Liver (tissue), 9 donors: ENCODE data around the gene GYG2. TPM values are rescaled to one million over a fixed set of nuclear protein-coding genes. Genes with fewer than 3 reads are reported as not detected.
"Not testable (repeated sequence)": the region's sequence is repeated elsewhere in the genome, so short reads cannot be mapped to it uniquely, and the experiment has no call there.

Experiments used
- DNase-seq: peaks from one replicate; pipeline ENCODE4 v3.0.0-alpha.2; 2017; ENCODE audit warnings: low spot score
- H3K27ac ChIP-seq, 2 donors: one replicate each; pipeline ENCODE4 v1.7.0; 2013; ENCODE audit warnings: inconsistent platforms in 2 of 2, low read length in 2 of 2, control low read depth in 1 of 2, low read depth in 1 of 2, mild to moderate bottlenecking in 1 of 2
- H3K27me3 ChIP-seq, 4 donors: one replicate each; pipeline versions ENCODE4 v1.6.1 to v1.7.0; 2013; ENCODE audit warnings: low read length in 3 of 4, inconsistent platforms in 1 of 4, mild to moderate bottlenecking in 1 of 4, moderate library complexity in 1 of 4; ENCODE audit not compliant: control insufficient read depth in 4 of 4, insufficient read depth in 4 of 4
- H3K36me3 ChIP-seq, 4 donors: one replicate each; pipeline versions ENCODE4 v1.6.1 to v1.7.0; 2013; ENCODE audit warnings: low read length in 3 of 4, mild to moderate bottlenecking in 3 of 4, low read depth in 1 of 4, moderate library complexity in 1 of 4; ENCODE audit not compliant: control insufficient read depth in 4 of 4, insufficient read depth in 3 of 4
- H3K4me1 ChIP-seq, 4 donors: one replicate each; pipeline versions ENCODE4 v1.6.1 to v1.7.0; 2013; ENCODE audit warnings: low read length in 3 of 4, mild to moderate bottlenecking in 3 of 4, moderate library complexity in 1 of 4; ENCODE audit not compliant: control insufficient read depth in 4 of 4, insufficient read depth in 4 of 4
- H3K4me3 ChIP-seq, 3 donors: one replicate each; pipeline versions ENCODE4 v1.6.1 to v1.7.0; 2013; ENCODE audit warnings: low read length in 3 of 3, control low read depth in 1 of 3, low read depth in 1 of 3, mild to moderate bottlenecking in 1 of 3
- H3K9ac ChIP-seq, 2 donors: one replicate each; pipeline ENCODE4 v1.7.0; 2013; ENCODE audit warnings: low read length in 2 of 2, mild to moderate bottlenecking in 2 of 2, moderate library complexity in 2 of 2, control low read depth in 1 of 2, low read depth in 1 of 2
- H3K9me3 ChIP-seq, 4 donors: one replicate each; pipeline versions ENCODE4 v1.6.1 to v1.7.0; 2013; ENCODE audit warnings: low read length in 3 of 4; ENCODE audit not compliant: control insufficient read depth in 4 of 4
- HNF4A ChIP-seq, 2 donors: conservative IDR thresholded peaks; 2 replicates each; pipeline ENCODE4 v1.6.1; 2016; ENCODE audit warnings: antibody characterized with exemption in 2 of 2, mild to moderate bottlenecking in 2 of 2
- REST ChIP-seq: IDR thresholded peaks from 2 replicates; pipeline ENCODE4 v1.6.1; 2016; ENCODE audit warnings: antibody characterized with exemption, mild to moderate bottlenecking
- RXRA ChIP-seq, 2 donors: IDR thresholded peaks; 2 replicates each; pipeline ENCODE4 v1.6.1; 2017 to 2018; ENCODE audit warnings: antibody characterized with exemption in 2 of 2, mild to moderate bottlenecking in 1 of 2
- YY1 ChIP-seq: IDR thresholded peaks from 2 replicates; pipeline ENCODE4 v1.6.1; 2016; ENCODE audit warnings: antibody characterized with exemption, mild to moderate bottlenecking
- ZBTB33 ChIP-seq: IDR thresholded peaks from 2 replicates; pipeline ENCODE4 v1.6.1; 2016; ENCODE audit warnings: antibody characterized with exemption
- WGBS: extraction: QIAGEN DNeasy Blood & Tissue Kit; methylation state at CpG from one replicate; pipeline ENCODE4 v1.1.7; 2013; 5-methylcytosine and 5-hydroxymethylcytosine counted together
- polyA plus RNA-seq, 2 donors: library from polyadenylated mRNA; stranded (reverse) in 1 of 2; unstranded in 1 of 2; fragments of 200-250 nt in 1 of 2; fragments of >200 nt in 1 of 2; fragmentation: Nextera tagmentation in 1 of 2; extraction: Ambion mirVana in 1 of 2; gene quantifications; one replicate each; pipeline versions ENCODE4 v1.2.1 to v1.2.3, GENCODE V29; 2013 to 2015
- total RNA-seq, 2 donors: library from RNA; depleted of rRNA; stranded (reverse); fragments of >200 nt; gene quantifications; one replicate each; pipeline ENCODE4 v1.2.3, GENCODE V29; 2014
- donor health status: healthy.
- donor health status: healthy.
- donor health status: healthy.
- donor health status: healthy.
- donor health status: healthy.

GYG2 gene
- total and polyA plus RNA-seq, 4 donors = 11.3 to 32.6 (median 14.3) TPM

GRCh38 chrX:2804858-2805257 is 23.9 kb upstream of the GYG2 start:
- H3K27me3 ChIP-seq, H3K9ac ChIP-seq: not testable (repeated sequence)

GRCh38 chrX:2811271-2811670 is 17.5 kb upstream of the GYG2 start:
- 94% methylated on average over 5 of the region's 5 CpGs for WGBS

More at GRCh38 chrX:2804858-2805257, 23.9 kb upstream of the GYG2 start:
- not testable (repeated sequence) for H3K4me3 ChIP-seq, DNase-seq, H3K9me3 ChIP-seq, H3K27ac ChIP-seq, H3K36me3 ChIP-seq, H3K4me1 ChIP-seq
- WGBS = 93% methylated on average over 20 of the region's 20 CpGs

More at GRCh38 chrX:2811271-2811670, 17.5 kb upstream of the GYG2 start:
- H3K36me3 ChIP-seq = no peaks in the 10 kb centered on the region
- no peak for TF ChIP-seq HNF4A (conservative IDR thresholded peaks at IDR 0.05)
- TF ChIP-seq REST = no peak
- TF ChIP-seq YY1 = no peak
- no peak for TF ChIP-seq RXRA (IDR thresholded peaks at IDR 0.05)
- TF ChIP-seq ZBTB33 = no peak
- H3K27me3 ChIP-seq = no peaks in the 10 kb centered on the region
- H3K4me3 ChIP-seq = no peak overlapping the region
- no peak overlapping the region for H3K9ac ChIP-seq
- H3K27ac ChIP-seq = no peak overlapping the region
- peaks cover 0 to 3% (median 1%) of the 10 kb centered on the region in 4 donors for H3K4me1 ChIP-seq
- no peak for DNase-seq
- no peaks in the 10 kb centered on the region for H3K9me3 ChIP-seq
